ENCODE results near the gene NPRL2. TPM values are rescaled to one million over a fixed set of nuclear protein-coding genes. Genes with fewer than 3 reads are reported as not detected.

The NPRL2 gene
- total RNA-seq, 1 experiment from 2014 or later, result 21.0 TPM

- peaks cover 7% of the 10 kb centered on the region for H3K36me3 Mint-ChIP-seq (ENCODE audit: insufficient read depth, unreplicated experiment)
- H3K4me3 Mint-ChIP-seq (ENCODE audit: low read depth, unreplicated experiment), result no peak overlapping the region
- H3K27ac Mint-ChIP-seq (ENCODE audit: unreplicated experiment), result no peak overlapping the region
- intact Hi-C loops (cut with micrococcal nuclease; ENCODE audit: unreplicated experiment), result loop anchor here (5.0 kb wide), 3 partner anchors 82 to 267 kb away; partner anchors contain the start of gene CISH
- H3K9me3 Mint-ChIP-seq (ENCODE audit: low read depth, unreplicated experiment), result no peaks in the 10 kb centered on the region
- H3K4me1 Mint-ChIP-seq (ENCODE audit: low read depth, unreplicated experiment), result peaks cover 13% of the 10 kb centered on the region
- no peak for DNase-seq
- CTCF ChIA-PET, result interaction anchor here (0.8 kb wide), 1 partner anchor 8 kb away, joined by 3 read pairs; no protein-coding TSS in a partner anchor
- BruUV-seq (replicated peaks), result no TSS peak
- no peak for TF ChIP-seq CTCF (IDR thresholded peaks at IDR 0.05; ENCODE audit: unreplicated experiment)
- H3K27me3 Mint-ChIP-seq (ENCODE audit: unreplicated experiment), result peaks cover 18% of the 10 kb centered on the region
Measured at GRCh38 chr3:50345008-50345407, 5.6 kb downstream of the NPRL2 start.

- intact Hi-C loops (cut with micrococcal nuclease; ENCODE audit: unreplicated experiment), result no loop called here
- TF ChIP-seq CTCF (IDR thresholded peaks at IDR 0.05; ENCODE audit: unreplicated experiment), result no peak
- Mint-ChIP-seq H3K36me3 (ENCODE audit: insufficient read depth, unreplicated experiment) (peaks cover 17% of the 10 kb centered on the region), H3K27me3 (ENCODE audit: unreplicated experiment) (peaks cover 31% of the 10 kb centered on the region), H3K4me3 (ENCODE audit: low read depth, unreplicated experiment) (no peak overlapping the region), H3K4me1 (ENCODE audit: low read depth, unreplicated experiment) (peaks cover 20% of the 10 kb centered on the region), H3K9me3 (ENCODE audit: low read depth, unreplicated experiment) (no peaks in the 10 kb centered on the region), H3K27ac (ENCODE audit: unreplicated experiment) (no peak overlapping the region)
- no TSS peak for BruUV-seq (replicated peaks)
- CTCF ChIA-PET, result no interaction called here
- no peak for DNase-seq
Measured at GRCh38 chr3:50342813-50343633, 7.6 kb downstream of the NPRL2 start.

- DNase-seq, result no peak
- Mint-ChIP-seq H3K4me1 (ENCODE audit: low read depth, unreplicated experiment) (peaks cover 20% of the 10 kb centered on the region), H3K4me3 (ENCODE audit: low read depth, unreplicated experiment) (no peak overlapping the region), H3K9me3 (ENCODE audit: low read depth, unreplicated experiment) (no peaks in the 10 kb centered on the region), H3K27ac (ENCODE audit: unreplicated experiment) (no peak overlapping the region), H3K36me3 (ENCODE audit: insufficient read depth, unreplicated experiment) (peaks cover 23% of the 10 kb centered on the region), H3K27me3 (ENCODE audit: unreplicated experiment) (peaks cover 31% of the 10 kb centered on the region)
- BruUV-seq (replicated peaks), result no TSS peak
- no peak for TF ChIP-seq CTCF (IDR thresholded peaks at IDR 0.05; ENCODE audit: unreplicated experiment)
- CTCF ChIA-PET, result interaction anchor here (0.5 kb wide), 1 partner anchor 151 kb away, joined by 5 read pairs; no protein-coding TSS in a partner anchor
- intact Hi-C loops (cut with micrococcal nuclease; ENCODE audit: unreplicated experiment), result no loop called here
Measured at GRCh38 chr3:50341996-50342650, 8.5 kb downstream of the NPRL2 start.

- CTCF ChIA-PET, result interaction anchor here (0.6 kb wide), 1 partner anchor 60 kb away, joined by 5 read pairs; no protein-coding TSS in a partner anchor
- H3K9me3 Mint-ChIP-seq (ENCODE audit: low read depth, unreplicated experiment), result no peaks in the 10 kb centered on the region
- intact Hi-C loops (cut with micrococcal nuclease; ENCODE audit: unreplicated experiment), result no loop called here
- no peak for TF ChIP-seq CTCF (IDR thresholded peaks at IDR 0.05; ENCODE audit: unreplicated experiment)
- H3K27ac Mint-ChIP-seq (ENCODE audit: unreplicated experiment), result no peak overlapping the region
- peaks cover 29% of the 10 kb centered on the region for H3K36me3 Mint-ChIP-seq (ENCODE audit: insufficient read depth, unreplicated experiment)
- peaks cover 20% of the 10 kb centered on the region for H3K4me1 Mint-ChIP-seq (ENCODE audit: low read depth, unreplicated experiment)
- H3K27me3 Mint-ChIP-seq (ENCODE audit: unreplicated experiment), result peaks cover 31% of the 10 kb centered on the region
- DNase-seq, result no peak
- no peak overlapping the region for H3K4me3 Mint-ChIP-seq (ENCODE audit: low read depth, unreplicated experiment)
- BruUV-seq (replicated peaks), result no TSS peak
Measured at GRCh38 chr3:50341537-50341936, 9.0 kb downstream of the NPRL2 start.
